Uterus (tissue), 4 donors: ENCODE results near the gene FMC1. TPM values are rescaled to one million over a fixed set of nuclear protein-coding genes. Genes with fewer than 3 reads are reported as not detected.
"Not testable (repeated sequence)": the region's sequence is repeated elsewhere in the genome, so short reads cannot be mapped to it uniquely, and the experiment has no call there.

Experiments
- DNase-seq, 2 donors: peaks; one replicate each; pipeline ENCODE4 v3.0.0-alpha.2; 2019 to 2020
- H3K27ac ChIP-seq, 2 donors: fragments of 200-600 bp; sonication (generic); 1 replicate in 1 of 2; 2 replicates in 1 of 2; pipeline ENCODE4 v1.5.1; 2016 to 2018
- H3K27me3 ChIP-seq, 2 donors: fragments of 200-600 bp; sonication (generic); one replicate each; pipeline ENCODE4 v1.5.1; 2018 to 2019; ENCODE audit warnings: control low read depth in 1 of 2
- H3K36me3 ChIP-seq, 2 donors: fragments of 200-600 bp; sonication (generic); one replicate each; pipeline ENCODE4 v1.5.1; 2019; ENCODE audit warnings: control low read depth in 1 of 2
- H3K4me1 ChIP-seq, 2 donors: fragments of 200-600 bp; sonication (generic); one replicate each; pipeline ENCODE4 v1.5.1; 2018 to 2019; ENCODE audit warnings: control low read depth in 1 of 2
- H3K4me3 ChIP-seq, 2 donors: fragments of 200-600 bp; sonication (generic); 1 replicate in 1 of 2; 2 replicates in 1 of 2; pipeline ENCODE4 v1.5.1; 2018 to 2019; ENCODE audit warnings: mild to moderate bottlenecking in 1 of 2
- H3K9me3 ChIP-seq, 2 donors: fragments of 200-600 bp; sonication (generic); one replicate each; pipeline ENCODE4 v1.5.1; 2019; ENCODE audit warnings: control low read depth in 1 of 2
- POLR2A ChIP-seq, 2 donors: fragments of 450-650 bp; IDR thresholded peaks; one replicate each; pipeline ENCODE4 v1.6.1; 2016; ENCODE audit warnings: antibody characterized with exemption in 2 of 2, mild to moderate bottlenecking in 1 of 2, moderate library complexity in 1 of 2
- intact Hi-C: fragments of 100-400 bp; cut with DNase I; formaldehyde crosslinking; loops from one replicate; pipeline ENCODE4 v1.15.1; 2023; ENCODE audit warnings: low total_unique reads
- total RNA-seq, 4 donors: library from RNA; depleted of rRNA in 3 of 4; stranded (reverse); fragments of >200 nt in 3 of 4; gene quantifications; one replicate each; pipeline versions ENCODE4 v1.1.0 to v1.2.4, GENCODE V29; 2014 to 2023
- TF ChIP-seq, protein P1 (sequence below), 4 experiments: fragments of 200-600 bp in 2 of 4; fragments of 450-650 bp in 2 of 4; sonication (generic) in 2 of 4; IDR thresholded peaks; one replicate each; pipeline ENCODE4 v1.5.1; 2016 to 2019; ENCODE audit warnings: antibody characterized with exemption in 4 of 4, mild to moderate bottlenecking in 2 of 4, moderate library complexity in 1 of 4
- donor health status: DM: yes; HTN: yes; CAD: no.

The FMC1 gene
- total RNA-seq, 4 donors from 2014 or later = 4.1 to 17.9 (median 8.6) TPM

DNA sequence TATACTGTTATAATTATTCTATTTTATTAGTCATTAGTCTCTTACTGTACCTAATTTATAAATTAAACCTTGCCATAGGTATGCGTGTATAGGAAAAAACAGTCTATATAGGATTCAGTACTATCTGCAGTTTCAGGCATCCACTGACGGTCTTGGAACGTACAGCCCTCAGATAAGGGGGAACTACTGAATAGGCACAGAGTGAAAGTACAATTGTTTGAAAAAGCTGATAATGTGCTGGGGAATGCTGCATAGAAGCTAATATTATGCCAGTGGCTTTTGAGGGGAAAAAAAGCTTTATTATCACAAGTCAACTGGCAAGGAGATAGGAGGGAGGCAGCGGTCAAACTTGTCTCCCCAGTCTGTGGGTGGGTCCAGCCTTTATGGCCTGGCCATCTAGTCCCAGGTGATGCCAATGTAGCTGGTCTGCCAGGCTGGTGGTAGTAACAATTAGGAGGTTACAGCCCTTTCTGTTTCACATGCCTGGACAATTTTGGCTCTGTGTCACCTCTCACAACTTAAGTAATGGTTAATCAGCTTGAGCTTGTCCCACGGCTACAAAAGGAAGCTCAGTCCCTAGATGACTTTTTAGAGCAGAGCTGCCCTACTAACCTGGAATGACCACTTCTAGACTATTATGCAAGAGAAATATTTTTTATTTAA lies 8.3 kb upstream of the FMC1 start:
- Histone ChIP-seq H3K4me3 (no peak overlapping the region), H3K36me3 (no peaks in the 10 kb centered on the region), H3K4me1 (no peaks in the 10 kb centered on the region), H3K27ac (no peak overlapping the region), H3K27me3 (no peaks in the 10 kb centered on the region), H3K9me3 (no peaks in the 10 kb centered on the region)
- DNase-seq = no peak
- no peak for TF ChIP-seq POLR2A (IDR thresholded peaks at IDR 0.05)
- TF ChIP-seq, protein P1, sequence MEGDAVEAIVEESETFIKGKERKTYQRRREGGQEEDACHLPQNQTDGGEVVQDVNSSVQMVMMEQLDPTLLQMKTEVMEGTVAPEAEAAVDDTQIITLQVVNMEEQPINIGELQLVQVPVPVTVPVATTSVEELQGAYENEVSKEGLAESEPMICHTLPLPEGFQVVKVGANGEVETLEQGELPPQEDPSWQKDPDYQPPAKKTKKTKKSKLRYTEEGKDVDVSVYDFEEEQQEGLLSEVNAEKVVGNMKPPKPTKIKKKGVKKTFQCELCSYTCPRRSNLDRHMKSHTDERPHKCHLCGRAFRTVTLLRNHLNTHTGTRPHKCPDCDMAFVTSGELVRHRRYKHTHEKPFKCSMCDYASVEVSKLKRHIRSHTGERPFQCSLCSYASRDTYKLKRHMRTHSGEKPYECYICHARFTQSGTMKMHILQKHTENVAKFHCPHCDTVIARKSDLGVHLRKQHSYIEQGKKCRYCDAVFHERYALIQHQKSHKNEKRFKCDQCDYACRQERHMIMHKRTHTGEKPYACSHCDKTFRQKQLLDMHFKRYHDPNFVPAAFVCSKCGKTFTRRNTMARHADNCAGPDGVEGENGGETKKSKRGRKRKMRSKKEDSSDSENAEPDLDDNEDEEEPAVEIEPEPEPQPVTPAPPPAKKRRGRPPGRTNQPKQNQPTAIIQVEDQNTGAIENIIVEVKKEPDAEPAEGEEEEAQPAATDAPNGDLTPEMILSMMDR (IDR thresholded peaks at IDR 0.05) = no peak
- intact Hi-C loops = no loop called here

- intact Hi-C loops, H3K9me3 ChIP-seq, H3K4me3 ChIP-seq, H3K36me3 ChIP-seq, H3K27me3 ChIP-seq, DNase-seq, H3K27ac ChIP-seq, H3K4me1 ChIP-seq: not testable (repeated sequence)
Measured at GRCh38 chr7:139333443-139333842, 7.7 kb upstream of the FMC1 start.

GRCh38 chr7:139334399-139335150 lies 6.6 kb upstream of the FMC1 start:
- peaks cover 0 to under 1% of the 10 kb centered on the region in 2 donors for H3K9me3 ChIP-seq
- no peak for DNase-seq
- H3K4me3 ChIP-seq = no peak overlapping the region
- TF ChIP-seq POLR2A (IDR thresholded peaks at IDR 0.05) = no peak
- TF ChIP-seq, protein P1 (IDR thresholded peaks at IDR 0.05) = no peak
- H3K27ac ChIP-seq = no peak overlapping the region
- intact Hi-C loops = no loop called here
- no peaks in the 10 kb centered on the region for H3K4me1 ChIP-seq
- no peaks in the 10 kb centered on the region for H3K27me3 ChIP-seq
- H3K36me3 ChIP-seq = no peaks in the 10 kb centered on the region

DNA sequence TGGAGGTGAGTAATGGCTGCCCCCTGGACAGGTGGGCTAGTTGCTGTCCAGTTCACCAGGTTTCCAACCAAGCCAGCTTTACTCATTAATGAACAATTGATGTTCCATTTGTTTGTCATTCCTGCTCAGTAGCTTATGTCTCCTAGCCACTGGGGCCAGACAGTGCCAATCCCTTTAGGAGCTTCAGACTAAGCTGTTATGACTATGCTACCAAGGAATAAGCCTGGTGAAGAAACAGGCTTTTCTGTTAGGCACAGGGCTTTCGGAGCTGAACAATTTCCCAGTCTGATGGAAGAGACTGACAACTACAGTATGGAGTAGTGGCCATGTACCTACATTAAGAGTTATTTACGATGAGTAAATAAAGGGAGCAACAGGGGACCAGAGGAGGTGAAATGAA lies 2.1 kb upstream of the FMC1 start:
- Histone ChIP-seq H3K4me3 (no peak overlapping the region), H3K27me3 (no peaks in the 10 kb centered on the region), H3K4me1 (peaks cover 0 to 3% of the 10 kb centered on the region in 2 donors), H3K36me3 (no peaks in the 10 kb centered on the region), H3K9me3 (peaks cover 0 to 5% of the 10 kb centered on the region in 2 donors), H3K27ac (no peak overlapping the region)
- intact Hi-C loops = no loop called here
- TF ChIP-seq POLR2A (IDR thresholded peaks at IDR 0.05) = no peak
- TF ChIP-seq, protein P1 (IDR thresholded peaks at IDR 0.05) = no peak
- DNase-seq = no peak

DNA sequence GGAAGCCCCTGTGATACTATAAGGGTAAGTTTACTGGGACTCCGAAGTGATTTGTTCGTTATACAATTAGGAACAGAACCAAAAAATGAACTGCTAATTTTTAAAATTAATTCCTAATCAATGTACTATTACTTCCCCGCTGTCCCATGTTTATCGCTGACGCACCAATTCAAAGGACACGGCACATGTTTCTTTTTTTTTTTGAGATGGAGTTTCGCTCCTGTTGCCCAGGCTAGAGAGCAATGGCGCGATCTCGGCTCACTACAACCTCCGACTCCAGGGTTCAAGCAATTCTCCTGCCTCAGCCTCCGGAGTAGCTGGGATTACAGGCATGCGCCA lies 1.5 kb upstream of the FMC1 start:
- intact Hi-C loops = no loop called here

More for the DNA sequence above, 1.5 kb upstream of the FMC1 start:
- Histone ChIP-seq H3K4me3 (peak overlapping the region; percentile 81 to 96), H3K9me3 (peaks cover 0 to 5% of the 10 kb centered on the region in 2 donors), H3K27me3 (no peaks in the 10 kb centered on the region), H3K4me1 (peaks cover 0 to 3% of the 10 kb centered on the region in 2 donors), H3K36me3 (no peaks in the 10 kb centered on the region), H3K27ac (peak overlapping the region; percentile 97 to 100)
- no peak for DNase-seq
- TF ChIP-seq POLR2A (IDR thresholded peaks at IDR 0.05) = no peak
- TF ChIP-seq, protein P1 (IDR thresholded peaks at IDR 0.05) = no peak
